HG02759 (cell line): Measurements from ENCODE around the gene FOSL1.

ENCODE experiments used
- ATAC-seq: cut with Tn5 transposase; IDR thresholded peaks from one replicate; pipeline ENCODE4 v1.9.1; 2021; ENCODE audit warnings: mild to moderate bottlenecking, moderate library complexity; ENCODE audit not compliant: unreplicated experiment

Gene FOSL1

GRCh38 chr11:65900125-65900898, at the start of gene FOSL1:
TSS of gene FOSL1 (minus strand) at chr11:65900388. CDS start at chr11:65900339, 49 bp downstream.
- ATAC-seq, result peak; percentile 79

- ATAC-seq, result no peak
Measured at GRCh38 chr11:65947603-65948125, 47.5 kb upstream of the FOSL1 start.

GRCh38 chr11:65947133-65947532, 46.9 kb upstream of the FOSL1 start:
- ATAC-seq, result no peak

DNA sequence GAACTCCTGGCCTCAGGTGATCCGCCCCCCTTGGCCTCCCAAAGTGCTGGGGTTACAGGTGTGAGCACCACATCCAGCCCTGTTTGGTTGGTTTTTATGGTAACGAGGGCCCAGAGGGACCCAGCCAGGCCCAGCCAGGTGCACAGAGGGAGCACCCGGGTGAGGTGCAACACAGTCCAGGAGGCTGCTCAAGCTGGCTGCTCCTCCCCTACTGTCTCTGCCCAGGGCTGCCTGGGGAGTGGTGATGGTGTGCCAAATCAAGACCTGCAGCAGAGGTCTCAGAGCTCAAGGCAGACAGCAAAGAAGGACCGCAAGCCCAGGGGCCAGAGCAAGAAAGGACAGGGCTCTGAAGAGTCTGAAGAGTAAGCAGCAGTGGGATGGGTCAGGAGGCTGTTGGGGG, 46.5 kb upstream of the FOSL1 start:
- no peak for ATAC-seq

- ATAC-seq, result no peak
Measured at GRCh38 chr11:65945941-65946558, 45.9 kb upstream of the FOSL1 start.

DNA sequence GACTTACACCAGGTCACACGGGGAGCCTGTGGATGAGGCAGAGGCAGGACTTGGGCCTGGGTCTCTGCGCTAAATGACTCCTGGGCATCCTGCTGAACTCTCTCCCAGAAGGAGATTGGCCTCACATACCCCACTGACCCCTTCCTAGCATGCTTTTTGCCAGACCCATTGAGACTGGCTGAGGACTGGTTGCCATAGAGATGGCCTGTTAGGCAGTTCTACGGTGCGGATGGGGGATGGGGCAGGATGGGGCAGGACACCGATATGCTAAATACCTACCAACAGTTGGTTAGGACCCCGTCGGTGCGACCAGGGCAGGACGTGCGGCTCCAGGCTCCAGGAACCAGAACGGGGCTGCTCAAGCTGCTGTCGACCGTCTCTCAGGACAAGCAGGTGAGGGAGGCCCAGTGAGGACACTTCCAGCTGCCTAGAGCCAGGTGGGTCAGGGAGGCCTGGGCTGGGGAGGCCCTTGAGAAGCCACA, 45.3 kb upstream of the FOSL1 start, which contains the start of gene TSGA10IP:
TSGA10IP (plus strand) TSS at position 51 of the 482 bp plus-strand sequence; CDS start at position 247, 196 bp downstream.
- no peak for ATAC-seq

DNA sequence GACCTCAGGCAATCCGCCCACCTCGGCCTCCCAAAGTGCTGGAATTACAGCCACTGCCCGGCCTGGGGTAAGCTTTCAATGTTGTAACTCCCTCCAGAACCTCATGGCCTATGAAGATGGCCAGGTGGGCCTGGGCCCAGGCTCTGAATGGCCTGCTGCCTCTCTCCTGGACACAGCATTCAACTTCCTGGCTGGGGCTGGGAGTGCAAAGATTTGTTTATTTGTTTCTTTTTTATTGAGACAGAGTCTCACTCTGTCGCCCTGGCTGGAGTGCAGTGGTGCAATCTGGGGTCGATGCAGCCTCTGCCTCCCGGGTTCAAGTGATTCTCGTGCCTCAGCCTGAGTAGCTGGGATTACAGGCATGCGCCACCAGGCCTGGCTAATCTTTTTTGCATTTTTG, 44.6 kb upstream of the FOSL1 start:
- no peak for ATAC-seq

GRCh38 chr11:65944191-65944590, 44.0 kb upstream of the FOSL1 start:
- no peak for ATAC-seq

- ATAC-seq, result no peak
Measured at GRCh38 chr11:65942531-65942930, 42.3 kb upstream of the FOSL1 start.

- ATAC-seq, result no peak
Measured at GRCh38 chr11:65941720-65942310, 41.6 kb upstream of the FOSL1 start.

- no peak for ATAC-seq
Measured at GRCh38 chr11:65937766-65938165, 37.6 kb upstream of the FOSL1 start.

- ATAC-seq, result no peak
Measured at GRCh38 chr11:65934014-65934413, 33.8 kb upstream of the FOSL1 start.

DNA sequence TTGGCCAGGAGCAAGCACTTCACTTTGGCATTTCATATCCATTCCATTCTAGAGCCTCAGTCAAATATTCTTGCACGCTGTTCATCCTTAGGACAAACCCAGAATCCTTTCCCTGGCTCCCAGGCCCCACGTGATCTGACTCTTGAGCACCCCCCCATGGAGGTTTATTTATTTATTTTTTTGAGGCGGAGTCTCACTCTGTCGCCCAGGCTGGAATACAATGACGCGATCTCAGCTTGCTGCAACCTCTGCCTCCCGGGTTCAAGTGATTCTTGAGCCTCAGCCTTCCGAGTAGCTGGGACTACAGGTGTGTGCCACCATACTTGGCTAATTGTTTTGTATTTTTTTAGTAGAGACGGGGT, 32.4 kb upstream of the FOSL1 start:
- no peak for ATAC-seq

GRCh38 chr11:65931773-65932557, 31.8 kb upstream of the FOSL1 start:
- no peak for ATAC-seq

- ATAC-seq, result no peak
Measured at GRCh38 chr11:65928667-65929066, 28.5 kb upstream of the FOSL1 start.

DNA sequence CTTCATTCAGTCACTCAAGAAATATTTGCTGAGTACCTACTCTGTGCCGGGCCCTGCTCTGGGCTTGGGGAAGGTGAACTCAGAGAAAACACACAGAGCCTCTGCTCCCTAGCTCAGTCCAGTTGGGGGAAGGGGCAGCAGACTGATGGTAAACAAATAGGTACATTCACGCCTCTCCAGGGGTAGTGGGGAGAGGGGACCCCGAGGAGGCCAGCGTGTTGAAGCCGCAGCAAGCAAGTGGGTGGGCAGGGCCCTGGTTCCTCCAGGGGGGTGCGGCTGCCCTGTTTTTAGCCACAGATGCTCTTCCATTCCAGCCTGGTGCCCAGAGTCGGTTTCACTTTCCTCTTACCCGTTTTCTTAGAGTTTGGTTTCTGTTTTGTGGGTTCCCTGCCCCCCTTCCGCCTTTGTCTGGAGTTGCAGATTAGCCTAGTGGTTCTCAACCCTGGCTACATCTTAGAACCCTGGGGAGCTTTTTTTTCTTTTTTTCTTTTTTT, 27.8 kb upstream of the FOSL1 start:
- peak; percentile 80 for ATAC-seq

GRCh38 chr11:65925397-65925796, 25.2 kb upstream of the FOSL1 start:
- no peak for ATAC-seq

DNA sequence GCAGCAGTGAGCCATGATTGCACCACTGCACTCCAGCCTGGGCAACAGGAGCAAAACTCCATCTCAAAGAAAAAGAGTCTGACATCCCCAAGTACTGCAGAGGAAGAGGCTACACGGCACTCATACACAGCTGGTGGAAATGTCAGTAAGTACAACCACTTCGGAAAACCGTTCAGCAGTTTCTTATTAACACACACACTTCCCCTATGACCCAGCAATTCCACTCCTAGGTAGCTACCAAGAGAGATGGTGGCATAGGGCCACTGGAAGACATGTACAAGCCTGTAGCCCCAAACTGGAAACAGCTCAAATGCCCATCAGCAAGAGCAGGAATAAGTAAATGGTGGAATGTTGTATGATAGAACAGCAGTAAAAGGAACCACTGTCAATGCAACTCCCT, 22.4 kb upstream of the FOSL1 start:
- no peak for ATAC-seq

- ATAC-seq, result no peak
Measured at GRCh38 chr11:65921876-65922275, 21.7 kb upstream of the FOSL1 start.

- ATAC-seq, result no peak
Measured at GRCh38 chr11:65921033-65921555, 20.9 kb upstream of the FOSL1 start.
